ENCODE data around the gene CCDC146. TPM values are rescaled to one million over a fixed set of nuclear protein-coding genes. Genes with fewer than 3 reads are reported as not detected.

The CCDC146 gene
- total and polyA plus RNA-seq, 2 of the 8 experiments (the other 6 are each of a cell fraction or from before 2014, with no cell fraction given) = 0.88 to 2.4 TPM

- Histone ChIP-seq H2BK5ac (ENCODE audit: low read depth, low read length) (no peak overlapping the region), H4K5ac (ENCODE audit: insufficient read length, low read depth, low read length) (no peak overlapping the region), H4K8ac (ENCODE audit: extremely low read depth, insufficient read depth, low read length) (no peak overlapping the region), H3K4me2 (ENCODE audit: insufficient read depth in 1 of 2, low read depth in 2 of 2, low read length in 2 of 2) (no peak overlapping the region), H3K79me2 (ENCODE audit: control insufficient read depth in 1 of 2, insufficient read depth in 2 of 2, low read length in 2 of 2) (no peaks in the 10 kb centered on the region), H3K4ac (replicated peaks; ENCODE audit: insufficient read length, low read depth, low read length) (no peak overlapping the region), H3K56ac (replicated peaks; ENCODE audit: insufficient read length, low read depth, low read length) (no peak overlapping the region), H3K9ac (replicated peaks in 1 of 4; ENCODE audit: extremely low read depth in 1 of 4, low read depth in 3 of 4, low read length in 3 of 4) (no peak overlapping the region), H3K27me3 (replicated peaks in 1 of 4; ENCODE audit: control insufficient read depth in 3 of 4, extremely low read depth in 1 of 4, insufficient read depth in 3 of 4, low read length in 3 of 4) (no peaks in the 10 kb centered on the region), H3K4me1 (replicated peaks in 1 of 4; ENCODE audit: control insufficient read depth in 3 of 4, insufficient read depth in 4 of 4, low read length in 3 of 4) (no peaks in the 10 kb centered on the region), H2AK5ac (ENCODE audit: low read depth, low read length) (no peak overlapping the region), H3K9me3 (ENCODE audit: insufficient read depth in 2 of 2, low read depth in 1 of 2, low read length in 1 of 2) (no peaks in the 10 kb centered on the region), H4K91ac (replicated peaks; ENCODE audit: insufficient read length, low read length) (no peak overlapping the region), H2BK12ac (ENCODE audit: low read depth, low read length) (no peak overlapping the region), H2BK20ac (ENCODE audit: low read length) (no peak overlapping the region), H3K14ac (ENCODE audit: insufficient read length) (no peak overlapping the region), H4K20me1 (replicated peaks in 1 of 2; ENCODE audit: control insufficient read depth in 1 of 2, insufficient read depth in 2 of 2, low read length in 2 of 2) (no peaks in the 10 kb centered on the region), H3K4me3 (ENCODE audit: extremely low read depth in 1 of 4, insufficient read depth in 2 of 4, low read depth in 3 of 4, low read length in 4 of 4) (no peak overlapping the region), H2BK120ac (replicated peaks; ENCODE audit: low read depth, low read length) (no peak overlapping the region), H3K23ac (ENCODE audit: insufficient read length) (no peak overlapping the region), H2BK15ac (ENCODE audit: low read length) (no peak overlapping the region), H3K36me3 (ENCODE audit: control insufficient read depth in 2 of 4, insufficient read depth in 4 of 4, low read length in 3 of 4) (no peaks in the 10 kb centered on the region), H3K23me2 (ENCODE audit: low read depth, low read length) (no peaks in the 10 kb centered on the region), H2AFZ (ENCODE audit: low read length) (no peak overlapping the region), H3K79me1 (ENCODE audit: low read depth, low read length) (no peaks in the 10 kb centered on the region), H3K27ac (ENCODE audit: low read depth, low read length) (no peak overlapping the region), H3K18ac (ENCODE audit: extremely low read depth, low read length) (no peak overlapping the region)
- TF ChIP-seq SAP30 (IDR thresholded peaks at IDR 0.05; ENCODE audit: insufficient read depth, insufficient replicate concordance, low read length) = no peak
- no peak for TF ChIP-seq EGR1 (IDR thresholded peaks at IDR 0.05; ENCODE audit: borderline replicate concordance, low read depth, low read length)
- TF ChIP-seq HDAC6 (IDR thresholded peaks at IDR 0.05; ENCODE audit: low read depth, low read length) = no peak
- no peak for TF ChIP-seq YY1 (IDR thresholded peaks at IDR 0.05; ENCODE audit: low read depth, low read length)
- DNase-seq (ENCODE audit: low read depth in 1 of 2, low spot score in 2 of 2) (no peak), FAIRE-seq (no peak)
- WGBS, 2 experiments (ENCODE audit: extremely low coverage in 1 of 2, insufficient coverage in 1 of 2, insufficient read length in 1 of 2, insufficient replicate concordance in 2 of 2, low coverage in 1 of 2, low lambda C conversion rate in 2 of 2, missing lambda C conversion rate in 1 of 2) = 94% methylated on average over 4 of the region's 4 CpGs; no CpG with 5 or more reads in 1 of the 2 experiments
- CTCF ChIA-PET (ENCODE audit: partially characterized antibody) = no interaction called here
- POLR2A ChIA-PET (ENCODE audit: partially characterized antibody) = no interaction called here
These were observed 66.5 kb downstream of the CCDC146 start for GRCh38 chr7:77188731-77189437.

Data from H1 (cell line).